Measurements from ENCODE around the gene MXRA8. TPM values are rescaled to one million over a fixed set of nuclear protein-coding genes. Genes with fewer than 3 reads are reported as not detected.

Gene MXRA8
- total and polyA plus RNA-seq, 9 of the 15 experiments (the other 6 are each of a cell fraction or from before 2014, with no cell fraction given) = 0.66 to 11.3 (median 6.3) TPM

DNA sequence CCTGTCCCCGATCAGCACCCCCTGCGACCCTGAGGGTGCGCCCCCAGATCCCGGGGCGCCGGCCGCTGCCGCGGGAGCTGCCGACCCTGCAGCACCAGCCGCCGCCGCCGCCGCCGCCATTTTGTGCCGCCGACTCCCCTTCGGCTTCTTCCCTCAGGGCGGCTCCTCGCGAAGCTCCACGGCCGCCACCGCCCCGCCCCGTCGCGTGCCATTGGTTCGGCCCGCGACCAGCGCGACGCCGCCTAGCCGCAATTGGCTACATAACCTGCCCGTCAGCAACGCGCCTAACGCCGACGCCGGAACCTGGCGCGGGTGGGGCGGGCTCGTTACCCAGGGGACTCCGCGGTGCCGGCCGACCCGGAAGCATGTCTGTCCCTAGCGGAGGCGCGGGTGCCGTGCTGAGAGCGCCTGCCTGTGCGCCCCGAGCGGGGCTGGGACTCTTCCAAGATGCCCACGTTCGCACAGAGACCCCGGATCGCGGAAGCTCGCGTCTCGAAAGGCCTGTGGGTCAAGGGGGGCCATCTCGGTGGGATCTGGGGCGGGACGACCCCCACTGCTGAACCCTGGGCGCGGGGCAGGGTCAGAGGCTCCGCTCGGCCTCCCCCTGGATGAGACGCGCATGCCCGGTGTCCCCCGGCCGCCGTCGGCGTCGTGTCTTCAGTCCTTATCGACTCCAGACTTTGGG is 41.0 kb upstream of the MXRA8 start, which contains the start of gene CCNL2 (continued):
- TF ChIP-seq, protein P1, sequence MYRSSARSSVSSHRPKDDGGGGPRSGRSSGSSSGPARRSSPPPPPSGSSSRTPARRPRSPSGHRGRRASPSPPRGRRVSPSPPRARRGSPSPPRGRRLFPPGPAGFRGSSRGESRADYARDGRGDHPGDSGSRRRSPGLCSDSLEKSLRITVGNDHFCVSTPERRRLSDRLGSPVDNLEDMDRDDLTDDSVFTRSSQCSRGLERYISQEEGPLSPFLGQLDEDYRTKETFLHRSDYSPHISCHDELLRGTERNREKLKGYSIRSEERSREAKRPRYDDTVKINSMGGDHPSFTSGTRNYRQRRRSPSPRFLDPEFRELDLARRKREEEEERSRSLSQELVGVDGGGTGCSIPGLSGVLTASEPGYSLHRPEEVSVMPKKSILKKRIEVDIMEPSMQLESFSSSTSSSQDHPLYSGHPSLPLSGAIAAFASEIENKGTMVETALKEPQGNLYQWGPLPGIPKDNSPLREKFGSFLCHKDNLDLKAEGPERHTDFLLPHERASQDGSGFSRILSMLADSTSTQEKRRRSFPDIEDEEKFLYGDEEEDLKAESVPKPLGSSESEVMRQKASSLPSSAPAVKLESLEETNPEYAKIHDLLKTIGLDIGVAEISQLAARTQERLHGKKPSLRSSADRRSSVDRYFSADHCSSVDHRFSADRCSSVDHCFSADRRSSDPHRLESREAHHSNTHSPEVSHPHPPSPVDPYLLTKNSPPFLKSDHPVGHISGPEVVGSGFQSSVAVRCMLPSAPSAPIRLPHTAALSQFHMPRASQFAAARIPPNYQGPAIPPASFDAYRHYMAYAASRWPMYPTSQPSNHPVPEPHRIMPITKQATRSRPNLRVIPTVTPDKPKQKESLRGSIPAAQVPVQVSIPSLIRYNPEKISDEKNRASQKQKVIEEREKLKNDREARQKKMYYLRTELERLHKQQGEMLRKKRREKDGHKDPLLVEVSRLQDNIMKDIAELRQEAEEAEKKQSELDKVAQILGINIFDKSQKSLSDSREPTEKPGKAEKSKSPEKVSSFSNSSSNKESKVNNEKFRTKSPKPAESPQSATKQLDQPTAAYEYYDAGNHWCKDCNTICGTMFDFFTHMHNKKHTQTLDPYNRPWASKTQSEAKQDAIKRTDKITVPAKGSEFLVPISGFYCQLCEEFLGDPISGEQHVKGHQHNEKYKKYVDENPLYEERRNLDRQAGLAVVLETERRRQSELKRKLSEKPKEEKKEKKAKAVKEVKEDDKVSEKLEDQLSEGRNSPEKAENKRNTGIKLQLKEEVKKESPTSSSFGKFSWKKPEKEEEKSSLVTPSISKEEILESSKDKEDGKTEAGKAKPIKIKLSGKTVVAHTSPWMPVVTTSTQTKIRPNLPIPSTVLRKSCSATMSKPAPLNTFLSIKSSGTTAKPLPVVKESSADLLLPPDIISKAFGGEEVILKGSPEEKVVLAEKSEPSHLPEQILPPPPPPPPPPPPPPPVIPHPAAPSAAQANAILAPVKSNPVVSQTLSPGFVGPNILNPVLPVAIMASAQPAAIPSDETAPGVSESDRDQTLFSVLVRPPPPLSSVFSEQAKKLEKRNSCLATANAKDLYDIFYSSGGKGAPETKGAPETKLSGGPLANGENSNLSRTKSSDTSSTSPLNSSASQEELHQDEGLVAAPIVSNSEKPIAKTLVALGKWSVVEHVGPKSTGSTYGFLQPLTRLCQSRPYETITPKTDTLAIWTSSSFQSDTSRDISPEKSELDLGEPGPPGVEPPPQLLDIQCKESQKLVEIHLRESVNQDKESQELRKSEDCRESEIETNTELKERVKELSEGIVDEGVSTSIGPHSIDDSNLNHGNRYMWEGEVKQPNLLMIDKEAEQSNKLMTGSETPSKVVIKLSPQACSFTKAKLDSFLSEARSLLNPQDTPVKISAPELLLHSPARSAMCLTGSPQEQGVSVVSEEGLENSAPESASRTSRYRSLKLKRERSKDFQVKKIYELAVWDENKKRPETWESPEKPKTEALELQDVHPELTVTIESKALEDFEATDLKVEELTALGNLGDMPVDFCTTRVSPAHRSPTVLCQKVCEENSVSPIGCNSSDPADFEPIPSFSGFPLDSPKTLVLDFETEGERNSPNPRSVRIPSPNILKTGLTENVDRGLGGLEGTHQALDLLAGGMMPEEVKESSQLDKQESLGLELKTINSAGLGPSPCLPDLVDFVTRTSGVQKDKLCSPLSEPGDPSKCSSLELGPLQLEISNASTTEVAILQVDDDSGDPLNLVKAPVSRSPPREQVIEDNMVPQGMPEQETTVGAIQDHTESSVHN (IDR thresholded peaks at IDR 0.05; ENCODE audit: borderline replicate concordance in 1 of 2, low read depth in 1 of 2) = no peak
- peak; percentile 99 for TF ChIP-seq SP1 (CRISPR knock-in tag; IDR thresholded peaks at IDR 0.05)
- no peak for TF ChIP-seq HDAC6 (IDR thresholded peaks at IDR 0.05; ENCODE audit: low read depth, low read length)
